ENCODE data around the gene MAMLD1. TPM values are rescaled to one million over a fixed set of nuclear protein-coding genes. Genes with fewer than 3 reads are reported as not detected.

Gene MAMLD1
- total and polyA plus RNA-seq, 2 of the 8 experiments (the other 6 are each of a cell fraction or from before 2014, with no cell fraction given), result 0.09 to 0.26 TPM

DNA sequence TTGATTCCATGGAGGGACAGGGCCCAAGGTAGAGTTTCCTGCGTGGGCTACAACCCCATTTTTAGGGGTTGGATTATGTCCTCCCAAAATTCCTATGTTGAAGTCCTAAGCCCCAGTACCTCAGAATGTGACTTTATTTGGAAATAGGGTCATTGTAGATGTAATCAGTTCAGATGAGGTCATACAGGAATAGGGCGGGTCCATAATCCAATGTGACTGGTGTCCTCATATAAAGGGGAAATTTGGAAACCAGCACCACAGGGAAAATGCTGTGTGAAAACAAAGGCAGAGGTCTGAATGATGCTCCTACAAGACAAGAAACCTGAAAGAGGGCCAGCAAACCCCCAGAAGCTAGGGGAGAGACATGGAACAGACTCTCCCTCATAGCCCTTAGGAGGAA, 31.1 kb upstream of the MAMLD1 start (continued):
- TF ChIP-seq CHD7 (IDR thresholded peaks at IDR 0.05; ENCODE audit: insufficient replicate concordance, low read length), result no peak
- no peak for TF ChIP-seq YY1 (IDR thresholded peaks at IDR 0.05; ENCODE audit: low read depth, low read length)
- TF ChIP-seq BACH1 (IDR thresholded peaks at IDR 0.05; ENCODE audit: low read length), result no peak
- TF ChIP-seq ATF2 (IDR thresholded peaks at IDR 0.05; ENCODE audit: low read length), result no peak
- TF ChIP-seq SP2 (IDR thresholded peaks at IDR 0.05; ENCODE audit: low read length), result no peak
- TF ChIP-seq FOSL1 (IDR thresholded peaks at IDR 0.05; ENCODE audit: insufficient read depth, low read depth, low read length), result no peak
- TF ChIP-seq SIRT6 (IDR thresholded peaks at IDR 0.05; ENCODE audit: low read length), result no peak
- TF ChIP-seq EP300 (IDR thresholded peaks at IDR 0.05; ENCODE audit: borderline replicate concordance in 1 of 2, low read depth in 2 of 2, low read length in 2 of 2), result no peak
- no peak for TF ChIP-seq EZH2 (IDR thresholded peaks at IDR 0.05; ENCODE audit: low read depth, low read length, severe bottlenecking)
- no peak for TF ChIP-seq SUZ12 (IDR thresholded peaks at IDR 0.05; ENCODE audit: low read length)
